SH-SY5Y (cell line): ENCODE measurements around the gene RGS21.

Experiments used
- GATA2 ChIP-seq: IDR thresholded peaks from 2 replicates; pipeline ENCODE4 v1.6.1; 2011; ENCODE audit warnings: mild to moderate bottlenecking, low read depth, low read length
- GATA3 ChIP-seq: IDR thresholded peaks from 2 replicates; pipeline ENCODE4 v1.6.1; 2011; ENCODE audit warnings: low read depth, mild to moderate bottlenecking, low read length, moderate library complexity

DNA sequence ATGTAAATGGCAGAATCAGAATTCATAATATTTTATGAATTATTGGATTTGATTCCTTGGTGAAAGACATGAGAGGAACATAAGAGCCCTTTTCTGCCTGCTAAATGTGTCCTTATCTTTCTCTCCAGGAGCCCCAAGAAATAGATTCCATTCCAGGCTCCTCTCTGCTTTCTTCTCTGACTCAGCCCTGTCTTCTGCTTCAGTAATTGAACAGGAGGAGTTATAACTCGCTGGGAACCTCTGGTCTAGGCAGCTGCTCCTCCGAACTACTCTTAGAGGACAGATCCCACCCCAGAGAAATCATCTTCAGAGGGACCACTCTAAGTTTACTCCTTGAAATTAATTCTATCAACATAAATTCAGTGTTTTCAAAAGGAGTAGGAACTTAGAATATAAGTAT lies 78.4 kb downstream of the RGS21 start:
- TF ChIP-seq GATA2 (no peak), GATA3 (no peak)
